A549 treated with AZD9567 at 1 μM for 4 hours (cell line): ENCODE results near the gene ATP2A2. TPM values are rescaled to one million over a fixed set of nuclear protein-coding genes. Genes with fewer than 3 reads are reported as not detected.

Source experiments
- total RNA-seq: library from RNA; stranded (reverse); fragments of 200-300 nt; extraction: Qiagen RNA extraction; gene quantifications from 5 replicates; pipeline ENCODE4 v1.2.3, GENCODE V29; 2022; ENCODE audit not compliant: insufficient read depth

ATP2A2 gene
- 248 to 299 TPM (median 282 TPM) in 5 replicates for total RNA-seq

GRCh38 chr12:110280779-110281548, at the start of gene ATP2A2:
Gene ATP2A2, plus strand, starts transcription at chr12:110281247. Its CDS starts 543 bp downstream, at chr12:110281790.

Other genes with a start within 250 kb of the ATP2A2 start
- 4.0 to 8.8 TPM (median 7.1 TPM) in 5 replicates for gene C12orf76, start 232.7 kb upstream of the ATP2A2 start, total RNA-seq
- gene IFT81, start 156.9 kb upstream of the ATP2A2 start, total RNA-seq: 12.5 to 19.0 TPM (median 16.3 TPM) in 5 replicates
- 50.5 to 55.6 TPM (median 53.7 TPM) in 5 replicates for gene ANAPC7, start 122.5 kb downstream of the ATP2A2 start, total RNA-seq
- 434 to 614 TPM (median 442 TPM) in 5 replicates for gene ARPC3, start 169.1 kb downstream of the ATP2A2 start, total RNA-seq
- 18.4 to 37.3 TPM (median 35.8 TPM) in 5 replicates for gene GPN3, start 187.0 kb downstream of the ATP2A2 start, total RNA-seq
- 14.0 to 21.0 TPM (median 19.4 TPM) in 5 replicates for gene FAM216A, start 187.6 kb downstream of the ATP2A2 start, total RNA-seq
- gene VPS29, start 220.9 kb downstream of the ATP2A2 start, total RNA-seq: 145 to 192 TPM (median 154 TPM) in 5 replicates
- 0.26 to 0.40 TPM (median 0.32 TPM) in 4 of 5 replicates, not detected in the other for gene RAD9B, start 221.1 kb downstream of the ATP2A2 start, total RNA-seq